ENCODE measurements around the gene RUVBL2. TPM values are rescaled to one million over a fixed set of nuclear protein-coding genes. Genes with fewer than 3 reads are reported as not detected.

RUVBL2 gene
- total RNA-seq, 1 experiment from 2014 or later = 199 TPM

DNA sequence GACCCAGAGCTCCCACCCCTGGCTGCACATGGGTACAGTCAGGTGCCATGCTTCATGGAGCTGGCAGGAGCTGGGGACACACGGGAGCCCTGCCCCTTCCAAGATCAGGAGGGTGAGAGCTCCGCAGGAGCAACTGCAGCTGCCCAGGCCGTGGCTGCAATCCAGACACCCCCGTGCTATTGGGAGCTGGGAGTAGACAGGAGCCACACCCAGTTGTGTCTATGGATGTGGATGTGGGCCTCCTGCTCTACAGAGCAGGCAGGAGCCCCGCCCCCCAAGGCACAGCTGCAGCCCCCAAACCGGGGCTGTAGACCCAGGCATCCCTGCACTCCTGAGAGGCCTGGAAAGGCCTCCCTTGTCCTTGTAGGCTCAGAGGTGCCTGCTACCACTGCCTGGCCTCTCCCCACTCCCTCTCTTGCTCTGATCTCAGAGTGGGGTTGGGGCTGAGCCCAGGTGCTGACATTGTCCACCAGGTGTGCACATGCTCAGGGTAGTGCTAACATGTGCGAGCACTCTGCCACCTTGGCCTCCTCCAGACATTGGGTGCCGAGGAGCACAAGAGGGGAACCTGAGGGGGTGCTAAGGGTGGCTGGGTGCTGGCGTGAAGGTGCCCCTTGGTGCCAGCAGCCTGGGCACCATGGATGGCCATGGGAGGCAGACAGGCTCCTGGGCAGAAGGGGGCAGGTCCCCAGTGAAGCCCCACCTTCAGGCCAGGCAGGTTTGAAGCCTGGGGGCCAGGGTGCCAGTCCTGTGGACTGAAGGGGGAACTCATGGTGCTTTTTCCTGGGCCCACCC, 47.0 kb upstream of the RUVBL2 start:
- no peak for DNase-seq
- H3K27me3 Mint-ChIP-seq (ENCODE audit: unreplicated experiment) = no peaks in the 10 kb centered on the region
- no peaks in the 10 kb centered on the region for H3K4me1 Mint-ChIP-seq (ENCODE audit: low read depth, unreplicated experiment)
- no peak overlapping the region for H3K4me3 Mint-ChIP-seq (ENCODE audit: low read depth, unreplicated experiment)
- peaks cover 2% of the 10 kb centered on the region for H3K9me3 Mint-ChIP-seq (ENCODE audit: low read depth, unreplicated experiment)
- intact Hi-C loops (cut with micrococcal nuclease; ENCODE audit: unreplicated experiment) = no loop called here
- no TSS peak for BruUV-seq (replicated peaks)
- TF ChIP-seq, protein P1, sequence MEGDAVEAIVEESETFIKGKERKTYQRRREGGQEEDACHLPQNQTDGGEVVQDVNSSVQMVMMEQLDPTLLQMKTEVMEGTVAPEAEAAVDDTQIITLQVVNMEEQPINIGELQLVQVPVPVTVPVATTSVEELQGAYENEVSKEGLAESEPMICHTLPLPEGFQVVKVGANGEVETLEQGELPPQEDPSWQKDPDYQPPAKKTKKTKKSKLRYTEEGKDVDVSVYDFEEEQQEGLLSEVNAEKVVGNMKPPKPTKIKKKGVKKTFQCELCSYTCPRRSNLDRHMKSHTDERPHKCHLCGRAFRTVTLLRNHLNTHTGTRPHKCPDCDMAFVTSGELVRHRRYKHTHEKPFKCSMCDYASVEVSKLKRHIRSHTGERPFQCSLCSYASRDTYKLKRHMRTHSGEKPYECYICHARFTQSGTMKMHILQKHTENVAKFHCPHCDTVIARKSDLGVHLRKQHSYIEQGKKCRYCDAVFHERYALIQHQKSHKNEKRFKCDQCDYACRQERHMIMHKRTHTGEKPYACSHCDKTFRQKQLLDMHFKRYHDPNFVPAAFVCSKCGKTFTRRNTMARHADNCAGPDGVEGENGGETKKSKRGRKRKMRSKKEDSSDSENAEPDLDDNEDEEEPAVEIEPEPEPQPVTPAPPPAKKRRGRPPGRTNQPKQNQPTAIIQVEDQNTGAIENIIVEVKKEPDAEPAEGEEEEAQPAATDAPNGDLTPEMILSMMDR (IDR thresholded peaks at IDR 0.05; ENCODE audit: unreplicated experiment) = no peak
- CTCF ChIA-PET = interaction anchor here (0.6 to 1.1 kb wide), 4 partner anchors 13 to 66 kb away, joined by 3 to 5 read pairs (median 3); partner anchors contain the start of gene DHDH
- H3K36me3 Mint-ChIP-seq (ENCODE audit: insufficient read depth, unreplicated experiment) = no peaks in the 10 kb centered on the region
- no peak overlapping the region for H3K27ac Mint-ChIP-seq (ENCODE audit: unreplicated experiment)

DNA sequence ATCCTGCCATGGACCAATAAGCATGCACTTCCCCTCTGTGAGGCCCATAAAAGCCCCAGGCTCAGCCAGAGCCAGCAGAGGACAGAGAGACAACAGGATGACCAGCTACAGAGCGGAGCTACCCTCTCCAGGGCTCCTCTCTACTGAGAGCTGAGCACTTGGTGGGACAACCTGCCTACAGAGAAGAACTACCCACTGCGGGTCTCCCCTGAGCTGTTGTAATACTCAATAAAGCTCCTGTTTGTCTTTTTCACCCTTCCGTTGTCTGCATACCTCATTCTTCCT, 46.5 kb upstream of the RUVBL2 start:
- TF ChIP-seq, protein P1 (IDR thresholded peaks at IDR 0.05; ENCODE audit: unreplicated experiment) = no peak
- no peaks in the 10 kb centered on the region for H3K27me3 Mint-ChIP-seq (ENCODE audit: unreplicated experiment)
- no TSS peak for BruUV-seq (replicated peaks)
- peaks cover 2% of the 10 kb centered on the region for H3K9me3 Mint-ChIP-seq (ENCODE audit: low read depth, unreplicated experiment)
- CTCF ChIA-PET = interaction anchor here (0.7 kb wide), 1 partner anchor 14 kb away, joined by 3 read pairs; the partner anchor contains the start of gene DHDH
- intact Hi-C loops (cut with micrococcal nuclease; ENCODE audit: unreplicated experiment) = no loop called here
- no peak overlapping the region for H3K27ac Mint-ChIP-seq (ENCODE audit: unreplicated experiment)
- no peak for DNase-seq
- no peaks in the 10 kb centered on the region for H3K4me1 Mint-ChIP-seq (ENCODE audit: low read depth, unreplicated experiment)
- no peak overlapping the region for H3K4me3 Mint-ChIP-seq (ENCODE audit: low read depth, unreplicated experiment)
- no peaks in the 10 kb centered on the region for H3K36me3 Mint-ChIP-seq (ENCODE audit: insufficient read depth, unreplicated experiment)

DNA sequence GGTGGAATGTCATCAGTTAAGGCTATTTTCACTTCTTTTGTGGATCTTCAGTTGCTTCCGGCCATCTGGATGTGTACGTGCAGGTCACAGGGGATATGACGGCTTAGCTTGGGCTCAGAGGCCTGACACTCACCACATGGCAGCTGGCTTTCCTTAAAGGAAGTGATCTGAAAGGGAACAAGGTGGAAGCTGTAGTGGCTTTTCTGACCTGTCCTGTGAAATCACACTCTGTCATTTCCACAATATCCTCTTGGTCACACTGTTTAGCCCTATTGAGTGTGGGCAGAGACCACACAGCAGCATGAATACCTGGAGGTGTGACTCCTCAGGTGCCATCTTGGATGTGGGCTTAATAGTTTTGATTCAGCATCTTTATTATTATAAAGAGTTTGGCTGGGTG, 43.5 kb upstream of the RUVBL2 start:
- H3K36me3 Mint-ChIP-seq (ENCODE audit: insufficient read depth, unreplicated experiment) = peaks cover 13% of the 10 kb centered on the region
- no TSS peak for BruUV-seq (replicated peaks)
- no peak overlapping the region for H3K27ac Mint-ChIP-seq (ENCODE audit: unreplicated experiment)
- H3K4me3 Mint-ChIP-seq (ENCODE audit: low read depth, unreplicated experiment) = no peak overlapping the region
- CTCF ChIA-PET = no interaction called here
- TF ChIP-seq, protein P1 (IDR thresholded peaks at IDR 0.05; ENCODE audit: unreplicated experiment) = no peak
- H3K27me3 Mint-ChIP-seq (ENCODE audit: unreplicated experiment) = no peaks in the 10 kb centered on the region
- H3K4me1 Mint-ChIP-seq (ENCODE audit: low read depth, unreplicated experiment) = peaks cover 6% of the 10 kb centered on the region
- no peak for DNase-seq
- intact Hi-C loops (cut with micrococcal nuclease; ENCODE audit: unreplicated experiment) = no loop called here
- peaks cover 2% of the 10 kb centered on the region for H3K9me3 Mint-ChIP-seq (ENCODE audit: low read depth, unreplicated experiment)

DNA sequence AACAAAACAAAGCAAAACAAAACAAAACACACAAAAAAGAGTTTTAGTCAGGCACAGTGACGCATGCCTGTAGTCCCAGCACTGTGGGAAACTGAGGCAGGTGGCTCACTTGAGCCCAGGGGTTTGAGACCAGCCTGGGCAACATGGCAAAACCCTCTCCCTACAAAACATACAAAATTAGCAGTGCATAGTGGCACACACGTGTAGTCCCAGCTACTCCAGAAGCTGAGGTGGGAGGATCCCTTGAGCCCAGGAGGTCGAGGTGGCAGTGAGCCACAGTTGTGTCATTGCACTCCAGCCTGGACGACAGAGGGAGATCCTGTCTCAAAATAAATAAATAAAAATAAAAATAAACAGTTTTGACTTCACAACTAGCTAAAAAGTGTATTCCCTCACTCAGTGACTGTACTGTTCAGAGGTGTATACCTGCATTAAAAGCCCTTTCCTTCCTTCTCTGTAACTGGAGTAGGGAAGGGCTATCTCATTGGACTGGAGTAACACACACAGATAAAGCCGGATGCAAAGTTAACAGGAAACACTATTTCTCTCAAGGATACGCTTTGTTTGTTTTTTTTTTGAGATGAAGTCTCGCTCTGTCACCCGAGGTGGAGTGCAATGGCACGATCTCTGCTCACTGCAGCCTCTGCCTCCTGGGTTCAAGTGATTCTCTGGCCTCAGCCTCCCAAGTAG, 42.7 kb upstream of the RUVBL2 start:
- CTCF ChIA-PET = no interaction called here
- no TSS peak for BruUV-seq (replicated peaks)

More for the DNA sequence above, 42.7 kb upstream of the RUVBL2 start:
- Mint-ChIP-seq H3K4me1 (ENCODE audit: low read depth, unreplicated experiment) (peaks cover 12% of the 10 kb centered on the region), H3K4me3 (ENCODE audit: low read depth, unreplicated experiment) (no peak overlapping the region), H3K36me3 (ENCODE audit: insufficient read depth, unreplicated experiment) (peaks cover 21% of the 10 kb centered on the region), H3K9me3 (ENCODE audit: low read depth, unreplicated experiment) (peaks cover 2% of the 10 kb centered on the region), H3K27me3 (ENCODE audit: unreplicated experiment) (no peaks in the 10 kb centered on the region), H3K27ac (ENCODE audit: unreplicated experiment) (no peak overlapping the region)
- DNase-seq = no peak
- intact Hi-C loops (cut with micrococcal nuclease; ENCODE audit: unreplicated experiment) = no loop called here
- TF ChIP-seq, protein P1 (IDR thresholded peaks at IDR 0.05; ENCODE audit: unreplicated experiment) = no peak

Data from Calu3 (cell line).